GM12875 (cell line): ENCODE data around the gene IL12B.

ENCODE experiments used
- H3K4me3 ChIP-seq: one replicate; pipeline ENCODE4 v1.5.1; 2011; ENCODE audit warnings: low read depth, low read length, control low read depth
- TF ChIP-seq, protein P1 (sequence below): IDR thresholded peaks from 2 replicates; pipeline ENCODE4 v1.5.1; 2011; ENCODE audit warnings: low read depth, mild to moderate bottlenecking, control low read depth, inconsistent platforms, low read length, moderate library complexity, borderline replicate concordance; ENCODE audit not compliant: insufficient read depth

Gene IL12B

DNA sequence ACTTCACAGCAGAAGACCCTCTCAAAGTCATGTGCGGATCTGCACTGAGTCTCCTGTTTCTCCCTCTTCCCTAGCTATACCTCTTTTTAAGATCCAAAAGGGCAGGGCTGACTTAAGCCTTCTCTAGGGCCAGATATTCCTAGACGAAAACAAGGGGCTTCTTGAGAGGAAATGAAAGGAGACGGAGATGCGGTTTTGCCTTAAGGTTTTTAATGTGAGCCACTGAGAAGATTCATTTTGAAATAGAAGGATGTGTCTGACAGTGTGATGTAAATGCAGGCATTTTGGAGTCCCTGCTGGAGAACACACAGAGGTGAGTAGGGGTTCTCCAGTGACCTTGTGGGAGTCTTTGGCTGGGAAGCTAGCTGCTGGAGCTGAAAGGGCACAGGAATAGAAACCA, 15.6 kb upstream of the IL12B start:
- TF ChIP-seq, protein P1, sequence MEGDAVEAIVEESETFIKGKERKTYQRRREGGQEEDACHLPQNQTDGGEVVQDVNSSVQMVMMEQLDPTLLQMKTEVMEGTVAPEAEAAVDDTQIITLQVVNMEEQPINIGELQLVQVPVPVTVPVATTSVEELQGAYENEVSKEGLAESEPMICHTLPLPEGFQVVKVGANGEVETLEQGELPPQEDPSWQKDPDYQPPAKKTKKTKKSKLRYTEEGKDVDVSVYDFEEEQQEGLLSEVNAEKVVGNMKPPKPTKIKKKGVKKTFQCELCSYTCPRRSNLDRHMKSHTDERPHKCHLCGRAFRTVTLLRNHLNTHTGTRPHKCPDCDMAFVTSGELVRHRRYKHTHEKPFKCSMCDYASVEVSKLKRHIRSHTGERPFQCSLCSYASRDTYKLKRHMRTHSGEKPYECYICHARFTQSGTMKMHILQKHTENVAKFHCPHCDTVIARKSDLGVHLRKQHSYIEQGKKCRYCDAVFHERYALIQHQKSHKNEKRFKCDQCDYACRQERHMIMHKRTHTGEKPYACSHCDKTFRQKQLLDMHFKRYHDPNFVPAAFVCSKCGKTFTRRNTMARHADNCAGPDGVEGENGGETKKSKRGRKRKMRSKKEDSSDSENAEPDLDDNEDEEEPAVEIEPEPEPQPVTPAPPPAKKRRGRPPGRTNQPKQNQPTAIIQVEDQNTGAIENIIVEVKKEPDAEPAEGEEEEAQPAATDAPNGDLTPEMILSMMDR: no peak
- no peak overlapping the region for H3K4me3 ChIP-seq

DNA sequence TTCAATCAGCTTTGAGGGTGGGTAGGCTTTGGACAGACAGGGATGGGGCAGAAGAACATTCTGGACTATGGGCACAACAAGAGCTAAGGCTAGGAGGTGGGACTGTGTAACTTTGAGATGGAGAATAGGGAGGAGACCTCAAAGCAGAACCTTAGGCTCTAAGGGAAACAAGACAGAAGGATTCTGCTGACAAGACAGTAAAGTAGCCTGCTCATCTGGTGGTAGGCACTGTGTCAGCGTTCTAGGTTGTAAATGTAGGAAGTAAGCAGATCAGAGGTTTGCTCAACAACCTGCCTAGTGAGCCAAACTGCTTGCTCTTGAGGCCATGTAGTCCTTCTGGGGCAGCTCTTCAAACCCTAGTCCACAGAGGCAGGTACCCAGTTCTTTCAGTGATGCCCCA, 15.0 kb upstream of the IL12B start:
- TF ChIP-seq, protein P1: no peak

DNA sequence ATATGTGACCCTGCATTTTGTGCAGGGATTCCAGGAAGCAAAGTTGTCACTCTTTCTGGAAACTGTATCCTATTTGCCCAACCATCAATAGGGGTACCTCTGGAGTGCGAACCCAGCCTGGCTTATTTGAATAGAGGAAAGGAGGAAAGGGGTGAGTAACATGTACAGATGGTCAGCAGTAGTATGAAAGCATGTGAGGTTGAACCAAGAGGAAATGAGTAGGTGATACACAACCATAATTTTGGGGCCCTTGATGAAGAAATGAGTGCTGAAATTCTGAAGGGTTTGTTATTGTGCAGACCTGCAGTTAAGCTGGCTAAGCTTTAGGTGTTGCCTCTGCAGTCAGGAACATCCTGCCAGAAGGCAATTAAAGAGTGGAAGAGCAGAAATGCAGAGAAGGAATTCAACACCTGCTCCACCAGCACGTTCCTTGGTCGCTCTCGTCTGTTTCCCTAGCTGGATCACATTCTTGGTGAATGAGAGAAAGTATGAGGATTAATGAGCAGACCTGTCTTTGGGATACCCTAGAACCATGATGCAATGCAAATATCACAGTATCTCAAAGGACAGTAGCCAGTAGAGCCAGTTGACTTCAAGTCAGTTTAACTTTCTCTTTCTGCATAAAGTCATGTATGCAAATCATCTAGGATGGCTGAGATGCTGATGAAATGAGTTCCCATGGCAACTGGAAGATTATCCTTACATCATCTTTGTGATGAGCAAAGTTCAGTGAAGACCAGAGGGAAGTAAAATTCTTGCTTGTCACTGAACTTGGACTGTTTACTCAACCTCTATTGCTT, 13.2 kb upstream of the IL12B start:
- H3K4me3 ChIP-seq: no peak overlapping the region
- TF ChIP-seq, protein P1: no peak

More for the DNA sequence above, 15.0 kb upstream of the IL12B start:
- no peak overlapping the region for H3K4me3 ChIP-seq

DNA sequence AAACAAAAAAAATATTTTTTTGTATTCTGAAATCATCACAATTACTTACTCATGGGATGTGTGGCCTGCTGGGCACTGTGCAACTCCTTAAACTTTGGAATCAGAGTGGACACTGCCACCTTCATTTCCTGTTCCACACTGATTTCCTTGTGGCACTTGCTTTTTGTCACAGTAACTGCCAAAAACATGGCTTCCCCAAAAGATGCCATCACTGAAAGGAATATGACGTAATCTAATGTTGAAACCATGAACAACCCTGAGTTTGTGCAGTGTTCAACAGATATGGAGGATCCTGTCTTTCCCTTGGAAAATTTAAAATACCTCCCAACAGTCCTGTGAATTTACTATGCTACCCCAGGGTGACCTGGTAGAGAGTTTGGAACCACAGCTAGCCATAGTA, 12.6 kb upstream of the IL12B start:
- TF ChIP-seq, protein P1: no peak
- no peak overlapping the region for H3K4me3 ChIP-seq

DNA sequence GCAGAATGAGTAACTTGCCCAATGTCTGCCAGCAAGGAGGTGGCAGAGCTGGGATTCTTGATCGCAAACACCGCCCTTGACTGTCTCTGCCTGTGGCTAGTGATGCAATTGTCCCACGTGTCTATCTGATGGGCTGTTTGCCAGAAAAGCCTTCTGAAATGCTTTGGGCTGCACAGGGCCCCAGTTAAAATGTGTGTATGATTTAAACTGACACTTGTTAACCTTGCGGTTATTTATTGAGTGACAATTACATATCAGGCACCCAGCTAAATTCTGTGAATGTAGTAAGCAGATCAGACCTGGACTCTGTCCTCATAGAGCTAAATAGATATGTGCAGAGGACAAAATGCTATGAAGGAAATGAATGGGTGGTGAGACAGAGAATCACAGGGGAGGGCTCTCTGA, 11.6 kb upstream of the IL12B start:
- TF ChIP-seq, protein P1: no peak
- no peak overlapping the region for H3K4me3 ChIP-seq

DNA sequence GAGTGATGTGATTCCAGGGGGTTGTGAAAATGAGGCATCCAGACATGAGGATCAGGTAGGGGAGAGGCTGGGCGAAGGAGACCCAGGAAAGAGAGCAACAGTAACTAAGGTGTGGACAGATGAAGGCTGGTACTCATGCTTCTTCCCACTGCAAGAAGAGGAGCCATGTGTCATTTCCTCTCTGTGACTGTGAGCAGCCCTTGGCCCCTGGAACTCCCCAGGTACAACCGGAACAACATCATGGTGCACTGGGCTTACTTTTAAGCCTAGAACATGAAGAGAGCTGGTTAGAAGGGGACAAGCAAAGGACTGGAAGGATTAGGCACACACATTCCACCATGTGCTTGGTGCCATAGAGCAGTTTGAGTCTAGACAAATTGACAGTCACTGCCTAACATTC, 10.9 kb upstream of the IL12B start:
- TF ChIP-seq, protein P1: no peak
- H3K4me3 ChIP-seq: no peak overlapping the region

DNA sequence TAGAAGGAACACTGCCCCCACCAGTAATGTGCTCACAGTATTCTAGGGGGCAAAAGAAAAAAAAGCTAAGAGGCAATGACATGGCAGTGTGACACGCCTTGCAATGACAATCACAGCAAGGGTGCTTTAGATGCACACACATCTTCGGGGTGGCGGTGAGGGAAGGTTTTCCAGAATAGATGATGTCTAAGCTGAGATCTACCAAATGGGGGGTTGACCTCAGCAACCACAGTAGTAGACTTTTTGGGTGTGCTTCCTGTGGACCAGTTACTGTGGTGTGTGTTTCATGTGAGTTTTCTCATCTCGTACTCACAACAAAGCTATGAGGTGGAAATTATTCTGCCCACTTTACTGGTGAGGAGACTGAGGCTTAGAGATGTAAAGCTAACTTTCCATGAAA, 10.2 kb upstream of the IL12B start:
- H3K4me3 ChIP-seq: no peak overlapping the region
- TF ChIP-seq, protein P1: no peak
